Measurements from ENCODE around the gene GET4.
"Not testable (repeated sequence)": the region's sequence is repeated elsewhere in the genome, so short reads cannot be mapped to it uniquely, and the experiment has no call there.

The GET4 gene

GRCh38 chr7:906776-907157 is 30.4 kb downstream of the GET4 start:
- H3K9me3 ChIP-seq (ENCODE audit: control insufficient read depth in 2 of 2, low read length in 2 of 2), result no peaks in the 10 kb centered on the region
- H3K27me3 ChIP-seq (ENCODE audit: control insufficient read depth in 2 of 2, insufficient read depth in 2 of 2, low read length in 2 of 2), result no peaks in the 10 kb centered on the region
- H3K4me3 ChIP-seq (ENCODE audit: low read length in 2 of 2), result no peak overlapping the region
- H3K27ac ChIP-seq (ENCODE audit: low read depth in 2 of 2, low read length in 2 of 2), result no peak overlapping the region
- peaks cover 17 to 24% of the 10 kb centered on the region in 2 donors for H3K4me1 ChIP-seq (ENCODE audit: control insufficient read depth in 2 of 2, insufficient read depth in 2 of 2, low read length in 2 of 2)
- no peak overlapping the region for H3K9ac ChIP-seq (ENCODE audit: low read depth in 1 of 2, low read length in 2 of 2)
- H3K36me3 ChIP-seq (ENCODE audit: control insufficient read depth in 2 of 2, insufficient read depth in 2 of 2, low read length in 2 of 2), result peaks cover 9% of the 10 kb centered on the region in 2 donors

- Histone ChIP-seq H3K27ac (ENCODE audit: low read depth in 2 of 2, low read length in 2 of 2) (no peak overlapping the region), H3K9me3 (ENCODE audit: control insufficient read depth in 2 of 2, low read length in 2 of 2) (no peaks in the 10 kb centered on the region), H3K4me1 (ENCODE audit: control insufficient read depth in 2 of 2, insufficient read depth in 2 of 2, low read length in 2 of 2) (peaks cover 17 to 26% of the 10 kb centered on the region in 2 donors), H3K27me3 (ENCODE audit: control insufficient read depth in 2 of 2, insufficient read depth in 2 of 2, low read length in 2 of 2) (no peaks in the 10 kb centered on the region), H3K9ac (ENCODE audit: low read depth in 1 of 2, low read length in 2 of 2) (no peak overlapping the region), H3K36me3 (ENCODE audit: control insufficient read depth in 2 of 2, insufficient read depth in 2 of 2, low read length in 2 of 2) (peaks cover 9% of the 10 kb centered on the region in 2 donors), H3K4me3 (ENCODE audit: low read length in 2 of 2) (no peak overlapping the region)
These were observed 31.0 kb downstream of the GET4 start for GRCh38 chr7:907158-907980.

GRCh38 chr7:908159-908581 is 31.8 kb downstream of the GET4 start:
- H3K27ac ChIP-seq (ENCODE audit: low read depth in 2 of 2, low read length in 2 of 2), result no peak overlapping the region

GRCh38 chr7:908591-909357 is 32.4 kb downstream of the GET4 start:
- H3K27me3 ChIP-seq (ENCODE audit: control insufficient read depth in 2 of 2, insufficient read depth in 2 of 2, low read length in 2 of 2); H3K9me3 ChIP-seq (ENCODE audit: control insufficient read depth in 2 of 2, low read length in 2 of 2); H3K36me3 ChIP-seq (ENCODE audit: control insufficient read depth in 2 of 2, insufficient read depth in 2 of 2, low read length in 2 of 2): not testable (repeated sequence)
- peak overlapping the region in 1 of 2 donors; percentile 0 for H3K9ac ChIP-seq (ENCODE audit: low read depth in 1 of 2, low read length in 2 of 2)
- peaks cover 18 to 31% of the 10 kb centered on the region in 2 donors for H3K4me1 ChIP-seq (ENCODE audit: control insufficient read depth in 2 of 2, insufficient read depth in 2 of 2, low read length in 2 of 2)
- peak overlapping the region; percentile 30 to 37 for H3K4me3 ChIP-seq (ENCODE audit: low read length in 2 of 2)
- peak overlapping the region in 1 of 2 donors; percentile 81 for H3K27ac ChIP-seq (ENCODE audit: low read depth in 2 of 2, low read length in 2 of 2)

More at GRCh38 chr7:908159-908581, 31.8 kb downstream of the GET4 start:
- Histone ChIP-seq H3K4me1 (ENCODE audit: control insufficient read depth in 2 of 2, insufficient read depth in 2 of 2, low read length in 2 of 2) (peaks cover 18 to 26% of the 10 kb centered on the region in 2 donors), H3K4me3 (ENCODE audit: low read length in 2 of 2) (no peak overlapping the region), H3K9ac (ENCODE audit: low read depth in 1 of 2, low read length in 2 of 2) (no peak overlapping the region), H3K9me3 (ENCODE audit: control insufficient read depth in 2 of 2, low read length in 2 of 2) (no peaks in the 10 kb centered on the region), H3K27me3 (ENCODE audit: control insufficient read depth in 2 of 2, insufficient read depth in 2 of 2, low read length in 2 of 2) (no peaks in the 10 kb centered on the region), H3K36me3 (ENCODE audit: control insufficient read depth in 2 of 2, insufficient read depth in 2 of 2, low read length in 2 of 2) (peaks cover 6 to 9% of the 10 kb centered on the region in 2 donors)

GRCh38 chr7:909358-910329 is 33.3 kb downstream of the GET4 start:
- Histone ChIP-seq H3K4me3 (ENCODE audit: low read length in 2 of 2) (peak overlapping the region in 1 of 2 donors; percentile 26), H3K4me1 (ENCODE audit: control insufficient read depth in 2 of 2, insufficient read depth in 2 of 2, low read length in 2 of 2) (peaks cover 23 to 37% of the 10 kb centered on the region in 2 donors), H3K27me3 (ENCODE audit: control insufficient read depth in 2 of 2, insufficient read depth in 2 of 2, low read length in 2 of 2) (no peaks in the 10 kb centered on the region), H3K9ac (ENCODE audit: low read depth in 1 of 2, low read length in 2 of 2) (peak overlapping the region; percentile 32 to 55), H3K36me3 (ENCODE audit: control insufficient read depth in 2 of 2, insufficient read depth in 2 of 2, low read length in 2 of 2) (peaks cover 0 to 3% of the 10 kb centered on the region in 2 donors), H3K27ac (ENCODE audit: low read depth in 2 of 2, low read length in 2 of 2) (peak overlapping the region; percentile 61 to 81), H3K9me3 (ENCODE audit: control insufficient read depth in 2 of 2, low read length in 2 of 2) (no peaks in the 10 kb centered on the region)

- peak overlapping the region; percentile 61 to 81 for H3K27ac ChIP-seq (ENCODE audit: low read depth in 2 of 2, low read length in 2 of 2)
- H3K9ac ChIP-seq (ENCODE audit: low read depth in 1 of 2, low read length in 2 of 2), result peak overlapping the region; percentile 24 to 42
- no peak overlapping the region for H3K4me3 ChIP-seq (ENCODE audit: low read length in 2 of 2)
- H3K36me3 ChIP-seq (ENCODE audit: control insufficient read depth in 2 of 2, insufficient read depth in 2 of 2, low read length in 2 of 2), result peaks cover 0 to 3% of the 10 kb centered on the region in 2 donors
- H3K27me3 ChIP-seq (ENCODE audit: control insufficient read depth in 2 of 2, insufficient read depth in 2 of 2, low read length in 2 of 2), result no peaks in the 10 kb centered on the region
- no peaks in the 10 kb centered on the region for H3K9me3 ChIP-seq (ENCODE audit: control insufficient read depth in 2 of 2, low read length in 2 of 2)
- peaks cover 31 to 45% of the 10 kb centered on the region in 2 donors for H3K4me1 ChIP-seq (ENCODE audit: control insufficient read depth in 2 of 2, insufficient read depth in 2 of 2, low read length in 2 of 2)
These were observed 34.1 kb downstream of the GET4 start for GRCh38 chr7:910441-910861.

GRCh38 chr7:910931-911431 is 34.6 kb downstream of the GET4 start:
- peaks cover 32 to 50% of the 10 kb centered on the region in 2 donors for H3K4me1 ChIP-seq (ENCODE audit: control insufficient read depth in 2 of 2, insufficient read depth in 2 of 2, low read length in 2 of 2)

GRCh38 chr7:911791-912480 is 35.6 kb downstream of the GET4 start:
- H3K4me3 ChIP-seq (ENCODE audit: low read length in 2 of 2), result no peak overlapping the region
- H3K27ac ChIP-seq (ENCODE audit: low read depth in 2 of 2, low read length in 2 of 2), result peak overlapping the region in 1 of 2 donors; percentile 9
- H3K27me3 ChIP-seq (ENCODE audit: control insufficient read depth in 2 of 2, insufficient read depth in 2 of 2, low read length in 2 of 2), result no peaks in the 10 kb centered on the region
- peaks cover 0 to 3% of the 10 kb centered on the region in 2 donors for H3K36me3 ChIP-seq (ENCODE audit: control insufficient read depth in 2 of 2, insufficient read depth in 2 of 2, low read length in 2 of 2)
- H3K4me1 ChIP-seq (ENCODE audit: control insufficient read depth in 2 of 2, insufficient read depth in 2 of 2, low read length in 2 of 2), result peaks cover 39 to 54% of the 10 kb centered on the region in 2 donors
- no peak overlapping the region for H3K9ac ChIP-seq (ENCODE audit: low read depth in 1 of 2, low read length in 2 of 2)
- no peaks in the 10 kb centered on the region for H3K9me3 ChIP-seq (ENCODE audit: control insufficient read depth in 2 of 2, low read length in 2 of 2)

More at GRCh38 chr7:910931-911431, 34.6 kb downstream of the GET4 start:
- Histone ChIP-seq H3K36me3 (ENCODE audit: control insufficient read depth in 2 of 2, insufficient read depth in 2 of 2, low read length in 2 of 2) (peaks cover 0 to 3% of the 10 kb centered on the region in 2 donors), H3K9ac (ENCODE audit: low read depth in 1 of 2, low read length in 2 of 2) (no peak overlapping the region), H3K27me3 (ENCODE audit: control insufficient read depth in 2 of 2, insufficient read depth in 2 of 2, low read length in 2 of 2) (no peaks in the 10 kb centered on the region), H3K4me3 (ENCODE audit: low read length in 2 of 2) (no peak overlapping the region), H3K9me3 (ENCODE audit: control insufficient read depth in 2 of 2, low read length in 2 of 2) (no peaks in the 10 kb centered on the region), H3K27ac (ENCODE audit: low read depth in 2 of 2, low read length in 2 of 2) (peak overlapping the region; percentile 23 to 61)

Measured in mucosa of rectum (tissue), 2 donors.